ENCODE measurements around the gene ASIC5. TPM values are rescaled to one million over a fixed set of nuclear protein-coding genes. Genes with fewer than 3 reads are reported as not detected.

Gene ASIC5
- total and polyA plus RNA-seq, 2 of the 4 experiments (the other 2 are of a cell fraction): not detected

DNA sequence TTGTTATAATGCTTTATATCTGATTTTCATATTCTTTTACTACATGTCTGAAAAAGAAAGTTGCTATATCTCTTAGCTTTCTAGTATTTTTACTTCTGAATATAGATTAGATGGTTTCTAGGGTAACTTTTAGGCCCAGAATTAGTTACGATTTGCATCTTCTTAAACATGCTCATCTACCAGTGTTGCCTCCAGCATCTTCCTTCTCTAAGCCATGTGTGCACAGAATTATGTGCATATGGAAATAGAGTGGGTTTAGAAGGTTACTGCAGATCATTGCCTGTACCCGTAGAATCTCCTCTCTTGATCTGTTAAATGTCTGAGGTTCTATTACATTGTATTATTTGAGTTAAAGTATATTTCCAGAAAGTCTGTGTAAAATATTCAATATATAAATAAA, 34.9 kb upstream of the ASIC5 start:
- Histone ChIP-seq H4K5ac (ENCODE audit: low read depth, low read length) (no peak overlapping the region), H3K18ac (ENCODE audit: low read depth, low read length) (no peak overlapping the region), H2BK20ac (ENCODE audit: low read depth, low read length) (no peak overlapping the region), H4K91ac (ENCODE audit: insufficient read depth, low read depth, low read length) (no peak overlapping the region), H2AK5ac (ENCODE audit: low read depth, low read length) (no peak overlapping the region), H4K8ac (ENCODE audit: low read depth in 2 of 2, low read length in 2 of 2) (no peak overlapping the region), H3K27me3 (ENCODE audit: control insufficient read depth, insufficient read depth, low read length) (no peaks in the 10 kb centered on the region), H3K4me2 (ENCODE audit: low read depth, low read length) (no peak overlapping the region), H2BK5ac (ENCODE audit: low read depth, low read length, poor library complexity, severe bottlenecking) (no peak overlapping the region), H3K23ac (ENCODE audit: low read depth, low read length) (no peak overlapping the region), H3K36me3 (ENCODE audit: control insufficient read depth, insufficient read depth, low read length) (no peaks in the 10 kb centered on the region), H3K4me1 (ENCODE audit: control insufficient read depth, insufficient read depth, low read length) (no peaks in the 10 kb centered on the region), H3K9me3 (ENCODE audit: control insufficient read depth, insufficient read depth, low read length) (no peaks in the 10 kb centered on the region), H3K4ac (ENCODE audit: low read depth, low read length) (no peak overlapping the region), H3K4me3 (ENCODE audit: insufficient read depth, low read depth, low read length) (no peak overlapping the region), H2AK9ac (replicated peaks; ENCODE audit: low read depth, low read length, poor library complexity) (no peak overlapping the region), H3K27ac (ENCODE audit: insufficient read depth, low read length) (no peak overlapping the region), H3K9ac (ENCODE audit: low read depth, low read length) (no peak overlapping the region), H2AFZ (replicated peaks; ENCODE audit: low read length, poor library complexity) (no peak overlapping the region), H2BK15ac (ENCODE audit: low read depth, low read length) (no peak overlapping the region), H3K14ac (replicated peaks; ENCODE audit: low read depth, low read length) (no peak overlapping the region), H4K20me1 (ENCODE audit: insufficient read depth, low read length) (no peaks in the 10 kb centered on the region), H3K56ac (ENCODE audit: extremely low read depth, insufficient read depth, low read length) (no peak overlapping the region), H2BK120ac (ENCODE audit: low read depth, low read length) (no peak overlapping the region), H3K9me1 (ENCODE audit: insufficient read depth, low read length) (no peaks in the 10 kb centered on the region), H3K79me1 (ENCODE audit: low read depth in 1 of 2, low read length in 2 of 2) (no peaks in the 10 kb centered on the region)
- in situ Hi-C loops (cut with MboI; ENCODE audit: low sequenced_read_pairs) (no loop called here), intact Hi-C loops (cut with micrococcal nuclease) (no loop called here), dilution Hi-C loops (cut with HindIII; ENCODE audit: low sequenced_read_pairs, unreplicated experiment) (no loop called here)
- DNase-seq: no peak
- no CpG with 5 or more reads among the region's 2 CpGs for WGBS, 2 experiments (ENCODE audit: extremely low coverage in 2 of 2, insufficient read length in 1 of 2)
- BruUV-seq (replicated peaks): no TSS peak
- ChIA-PET CTCF (interaction anchor here (0.6 kb wide), 1 partner anchor 19 kb away, joined by 3 read pairs; no protein-coding TSS in a partner anchor), POLR2A (ENCODE audit: unreplicated experiment) (interaction anchor here (0.6 kb wide), 1 partner anchor 251 kb away, joined by 3 read pairs; no protein-coding TSS in a partner anchor)
- ATAC-seq (ENCODE audit: low read depth): no peak
- TF ChIP-seq FOS (IDR thresholded peaks at IDR 0.05; ENCODE audit: low read depth, low read length) (no peak), RCOR1 (IDR thresholded peaks at IDR 0.05; ENCODE audit: insufficient replicate concordance, low read length) (no peak), CEBPB (IDR thresholded peaks at IDR 0.05; ENCODE audit: low read depth, low read length) (no peak), RAD21 (IDR thresholded peaks at IDR 0.05; ENCODE audit: low read length) (no peak), NFE2L2 (IDR thresholded peaks at IDR 0.05; ENCODE audit: low read depth, low read length) (no peak), RFX5 (IDR thresholded peaks at IDR 0.05; ENCODE audit: low read depth, low read length) (no peak), SMC3 (IDR thresholded peaks at IDR 0.05; ENCODE audit: low read depth, low read length) (no peak)
- TF ChIP-seq, protein P1, sequence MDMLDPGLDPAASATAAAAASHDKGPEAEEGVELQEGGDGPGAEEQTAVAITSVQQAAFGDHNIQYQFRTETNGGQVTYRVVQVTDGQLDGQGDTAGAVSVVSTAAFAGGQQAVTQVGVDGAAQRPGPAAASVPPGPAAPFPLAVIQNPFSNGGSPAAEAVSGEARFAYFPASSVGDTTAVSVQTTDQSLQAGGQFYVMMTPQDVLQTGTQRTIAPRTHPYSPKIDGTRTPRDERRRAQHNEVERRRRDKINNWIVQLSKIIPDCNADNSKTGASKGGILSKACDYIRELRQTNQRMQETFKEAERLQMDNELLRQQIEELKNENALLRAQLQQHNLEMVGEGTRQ (IDR thresholded peaks at IDR 0.05; ENCODE audit: low read depth, low read length): no peak
